CD14-positive monocyte (primary cell): ENCODE measurements around the gene CNP. TPM values are rescaled to one million over a fixed set of nuclear protein-coding genes. Genes with fewer than 3 reads are reported as not detected.

ENCODE experiments used
- DNase-seq, 3 donors: peaks; one replicate each; pipeline ENCODE4 v3.0.0-alpha.2; 2011 to 2022
- H2AFZ ChIP-seq: 2 replicates; pipeline ENCODE4 v1.6.0; 2012; ENCODE audit warnings: mild to moderate bottlenecking, low read depth, low read length, inconsistent platforms; ENCODE audit not compliant: insufficient read depth, poor library complexity, severe bottlenecking
- H3K27ac ChIP-seq, 2 donors: 1 replicate in 1 of 2; 2 replicates in 1 of 2; pipeline ENCODE4 v1.5.1; 2012 to 2013; ENCODE audit warnings: low read length in 2 of 2, control low read depth in 1 of 2, inconsistent platforms in 1 of 2, low read depth in 1 of 2, mild to moderate bottlenecking in 1 of 2
- H3K27me3 ChIP-seq, 2 donors: one replicate each; pipeline versions ENCODE4 v1.6.0 to v1.6.1; 2011 to 2013; ENCODE audit warnings: low read length in 2 of 2; ENCODE audit not compliant: control insufficient read depth in 2 of 2, insufficient read depth in 2 of 2
- H3K36me3 ChIP-seq, 2 donors: replicated peaks in 1 of 2; 1 replicate in 1 of 2; 2 replicates in 1 of 2; pipeline versions ENCODE4 v1.5.1 to v1.6.1; 2012 to 2013; ENCODE audit warnings: low read length in 2 of 2, control low read depth in 1 of 2, inconsistent platforms in 1 of 2, mild to moderate bottlenecking in 1 of 2; ENCODE audit not compliant: insufficient read depth in 2 of 2, control insufficient read depth in 1 of 2
- H3K4me1 ChIP-seq, 2 donors: 1 replicate in 1 of 2; 2 replicates in 1 of 2; pipeline versions ENCODE4 v1.5.1 to v1.6.1; 2012 to 2013; ENCODE audit warnings: low read length in 2 of 2, control low read depth in 1 of 2, inconsistent platforms in 1 of 2, mild to moderate bottlenecking in 1 of 2, moderate library complexity in 1 of 2; ENCODE audit not compliant: insufficient read depth in 2 of 2, control insufficient read depth in 1 of 2
- H3K4me2 ChIP-seq: replicated peaks from 2 replicates; pipeline ENCODE3; 2012; ENCODE audit warnings: low read length, moderate library complexity, mild to moderate bottlenecking; ENCODE audit not compliant: poor library complexity, severe bottlenecking; ENCODE audit errors: extremely low read depth
- H3K4me3 ChIP-seq, 3 experiments: fragments of 200-600 bp in 1 of 3; sonication (generic) in 1 of 3; replicated peaks in 1 of 3; 1 replicate in 2 of 3; 2 replicates in 1 of 3; pipeline ENCODE4 v1.5.1; 2011 to 2013; ENCODE audit warnings: low read length in 3 of 3, mild to moderate bottlenecking in 3 of 3, control low read depth in 2 of 3, low read depth in 2 of 3, inconsistent platforms in 1 of 3, moderate library complexity in 1 of 3
- H3K79me2 ChIP-seq: 2 replicates; pipeline ENCODE4 v1.6.0; 2012; ENCODE audit warnings: mild to moderate bottlenecking, control low read depth, inconsistent platforms, low read length, moderate library complexity; ENCODE audit not compliant: insufficient read depth
- H3K9ac ChIP-seq: 2 replicates; pipeline ENCODE4 v1.6.0; 2017; ENCODE audit warnings: low read length, mild to moderate bottlenecking; ENCODE audit not compliant: insufficient read depth, poor library complexity, severe bottlenecking
- H3K9me3 ChIP-seq, 2 donors: replicated peaks in 1 of 2; 1 replicate in 1 of 2; 2 replicates in 1 of 2; pipeline versions ENCODE4 v1.5.1 to v1.6.1; 2012 to 2013; ENCODE audit warnings: low read length in 2 of 2, control low read depth in 1 of 2; ENCODE audit not compliant: control insufficient read depth in 1 of 2, insufficient read depth in 1 of 2
- H4K20me1 ChIP-seq: 2 replicates; pipeline ENCODE4 v1.6.0; 2012; ENCODE audit warnings: mild to moderate bottlenecking, low read length, control low read depth, moderate library complexity; ENCODE audit not compliant: insufficient read depth
- H3K27ac Mint-ChIP-seq, 7 donors: one replicate each; pipeline ENCODE4 v1.8.0; 2020; ENCODE audit warnings: mild to moderate bottlenecking in 7 of 7, mixed read lengths in 7 of 7, moderate library complexity in 6 of 7, inconsistent platforms in 2 of 7
- H3K27me3 Mint-ChIP-seq, 3 donors: one replicate each; pipeline ENCODE4 v1.8.0; 2021 to 2022; ENCODE audit warnings: low read depth in 3 of 3, mild to moderate bottlenecking in 3 of 3, mixed read lengths in 3 of 3, moderate library complexity in 3 of 3, inconsistent platforms in 1 of 3
- H3K36me3 Mint-ChIP-seq, 2 donors: one replicate each; pipeline ENCODE4 v1.8.0; 2020; ENCODE audit warnings: mixed read lengths in 2 of 2, inconsistent platforms in 1 of 2, mild to moderate bottlenecking in 1 of 2
- H3K4me1 Mint-ChIP-seq: one replicate; pipeline ENCODE4 v1.8.0; 2020; ENCODE audit warnings: mild to moderate bottlenecking, mixed read lengths
- H3K4me3 Mint-ChIP-seq, 2 donors: one replicate each; pipeline ENCODE4 v1.8.0; 2020; ENCODE audit warnings: mild to moderate bottlenecking in 2 of 2, mixed read lengths in 2 of 2, moderate library complexity in 1 of 2
- H3K9me3 Mint-ChIP-seq, 7 donors: one replicate each; pipeline ENCODE4 v1.8.0; 2020 to 2022; ENCODE audit warnings: mixed read lengths in 7 of 7, mild to moderate bottlenecking in 6 of 7, moderate library complexity in 6 of 7, inconsistent platforms in 2 of 7
- CTCF ChIP-seq: fragments of 200-600 bp; IDR thresholded peaks from one replicate; pipeline ENCODE4 v1.8.0; 2022; ENCODE audit warnings: antibody characterized with exemption, mild to moderate bottlenecking
- WGBS: methylation state at CpG from one replicate; pipeline ENCODE4 v1.1.5; 2013; ENCODE audit warnings: missing lambda C conversion rate; ENCODE audit not compliant: insufficient coverage; 5-methylcytosine and 5-hydroxymethylcytosine counted together
- intact Hi-C, 2 donors: fragments of 100-400 bp; cut with micrococcal nuclease; formaldehyde crosslinking; loops; one replicate each; pipeline versions ENCODE4 v1.15.0 to v1.15.1; 2023
- polyA plus RNA-seq, 3 donors: library from polyadenylated mRNA; depleted of rRNA in 1 of 3; unstranded in 2 of 3; stranded (reverse) in 1 of 3; fragments of 300-500 nt in 2 of 3; fragments of >200 nt in 1 of 3; fragmentation: Illumina TruSeq in 2 of 3; gene quantifications; 1 replicate in 2 of 3; 2 replicates in 1 of 3; pipeline ENCODE4 v1.2.3, GENCODE V29; 2012 to 2021

CNP gene
- polyA plus RNA-seq, 3 donors = 19.0 to 50.2 (median 47.0) TPM

DNA sequence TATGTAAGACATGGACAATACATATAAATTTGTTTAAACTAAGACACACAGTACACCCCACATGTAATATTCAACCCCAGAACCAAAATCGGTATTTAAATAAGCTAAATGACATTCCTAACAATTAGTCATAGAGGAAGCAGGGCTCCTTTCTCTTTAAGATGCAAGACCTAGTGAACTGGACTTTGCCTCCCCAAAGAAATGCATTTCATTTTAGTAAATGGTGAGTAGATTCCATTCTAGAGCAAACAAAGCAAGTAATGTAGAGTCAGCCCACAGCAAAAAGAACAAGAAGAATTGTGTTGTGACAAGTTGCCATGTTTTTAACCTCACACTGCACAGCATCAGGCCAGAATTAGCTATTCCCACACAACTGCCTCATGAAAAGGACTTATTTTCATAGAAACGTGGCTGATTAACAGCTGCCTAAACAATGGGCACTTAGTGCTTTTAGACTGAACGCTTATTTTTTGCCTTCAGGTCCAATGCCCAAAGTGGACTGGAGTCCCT, 36.3 kb downstream of the CNP start:
- Histone ChIP-seq H2AFZ (no peak overlapping the region), H3K36me3 (peaks cover 41 to 62% of the 10 kb centered on the region in 2 donors), H3K27ac (peak overlapping the region in 1 of 2 donors; percentile 60), H3K27me3 (no peaks in the 10 kb centered on the region), H3K79me2 (peaks cover 89% of the 10 kb centered on the region), H3K4me1 (peaks cover 11 to 20% of the 10 kb centered on the region in 2 donors), H3K4me3 (no peak overlapping the region), H3K9ac (no peak overlapping the region), H3K9me3 (no peaks in the 10 kb centered on the region), H3K4me2 (no peak overlapping the region), H4K20me1 (peaks cover 97% of the 10 kb centered on the region)
- no peak for DNase-seq
- WGBS = 100% methylated on average over 2 of the region's 3 CpGs
- Mint-ChIP-seq H3K9me3 (no peaks in the 10 kb centered on the region), H3K4me1 (peaks cover 50% of the 10 kb centered on the region), H3K4me3 (no peak overlapping the region), H3K36me3 (peaks cover 44 to 56% of the 10 kb centered on the region in 2 donors), H3K27me3 (no peaks in the 10 kb centered on the region), H3K27ac (peak overlapping the region in 3 of 7 donors; percentile 32 to 65 (median 48))
- no peak for TF ChIP-seq CTCF
- intact Hi-C loops = no loop called here

DNA sequence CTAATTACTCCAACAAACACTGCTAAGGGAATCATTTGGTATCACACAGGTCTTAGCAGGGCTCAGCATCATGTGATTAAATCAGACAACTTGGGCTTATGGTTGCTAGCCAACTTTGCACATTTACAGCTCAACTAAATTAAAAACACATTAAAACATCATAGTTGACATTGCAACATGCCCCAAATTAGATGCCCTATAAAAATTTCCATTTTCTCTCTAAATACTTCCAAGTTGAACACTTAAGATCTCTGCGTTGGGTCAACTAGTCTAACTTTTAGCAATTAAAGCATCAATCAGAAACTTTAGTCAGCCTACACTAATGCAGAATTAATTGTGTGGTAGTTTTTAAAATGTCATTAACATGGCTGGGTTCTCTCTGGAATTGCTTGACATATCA, 38.6 kb downstream of the CNP start:
- H3K79me2 ChIP-seq = peaks cover 100% of the 10 kb centered on the region
- no peak overlapping the region for H3K4me3 ChIP-seq
- DNase-seq = no peak
- H2AFZ ChIP-seq = no peak overlapping the region
- H3K4me2 ChIP-seq = no peak overlapping the region
- Mint-ChIP-seq H3K36me3 (peaks cover 39 to 42% of the 10 kb centered on the region in 2 donors), H3K4me3 (no peak overlapping the region), H3K9me3 (no peaks in the 10 kb centered on the region), H3K27me3 (no peaks in the 10 kb centered on the region), H3K4me1 (peaks cover 65% of the 10 kb centered on the region), H3K27ac (peak overlapping the region in 1 of 7 donors; percentile 0)
- intact Hi-C loops = no loop called here
- WGBS = no CpG with 5 or more reads among the region's 1 CpG
- no peak overlapping the region for H3K27ac ChIP-seq
- no peak for TF ChIP-seq CTCF
- no peaks in the 10 kb centered on the region for H3K9me3 ChIP-seq
- H4K20me1 ChIP-seq = peaks cover 97% of the 10 kb centered on the region
- peaks cover 24 to 36% of the 10 kb centered on the region in 2 donors for H3K4me1 ChIP-seq
- H3K9ac ChIP-seq = no peak overlapping the region
- H3K36me3 ChIP-seq = peaks cover 22 to 49% of the 10 kb centered on the region in 2 donors
- H3K27me3 ChIP-seq = no peaks in the 10 kb centered on the region
